Ovary (tissue), 3 donors: ENCODE data around the gene WDR59.

Experiments
- CTCF ChIP-seq, 3 donors: fragments of 450-650 bp in 2 of 3; fragments of 200-600 bp in 1 of 3; IDR thresholded peaks; one replicate each; pipeline versions ENCODE4 v1.5.1 to v1.8.0; 2016 to 2022; ENCODE audit warnings: antibody characterized with exemption in 3 of 3, mild to moderate bottlenecking in 1 of 3
- EP300 ChIP-seq: sonication (generic); formaldehyde crosslinking; IDR thresholded peaks from one replicate; pipeline ENCODE4 v1.6.1; 2017; ENCODE audit warnings: antibody characterized with exemption
- POLR2A ChIP-seq: fragments of 450-650 bp; IDR thresholded peaks from one replicate; pipeline ENCODE4 v1.6.1; 2017; ENCODE audit warnings: antibody characterized with exemption, mild to moderate bottlenecking, moderate library complexity
- donor health status: DM: no; HTN: no; CAD: no.

- TF ChIP-seq CTCF (IDR thresholded peaks at IDR 0.05) = no peak
- no peak for TF ChIP-seq EP300
- TF ChIP-seq POLR2A = no peak
Measured at GRCh38 chr16:75021410-75021809, 36.5 kb upstream of the WDR59 start.
